ENCODE results near the gene MPC1L.

GRCh38 chrX:40579141-40579540, 44.1 kb upstream of the MPC1L start:
- TF ChIP-seq CTCF (IDR thresholded peaks at IDR 0.05; ENCODE audit: low read length) (no peak), EZH2 (IDR thresholded peaks at IDR 0.05; ENCODE audit: borderline replicate concordance, low read length) (no peak)
